GM10248 (cell line): ENCODE results near the gene CSF1R.

Experiments
- CTCF ChIA-PET: fragments of 300-600 bp; sonication (Branson Sonifier 250); formaldehyde crosslinking; extraction: SDS; loops from one replicate; lab custom pipeline; 2021; ENCODE audit warnings: antibody characterized with exemption; lab: Yijun Ruan, JAX
- POLR2A ChIA-PET: fragments of 350-650 bp; sonication (Branson Sonifier 250); formaldehyde crosslinking; extraction: SDS; loops from one replicate; lab custom pipeline; 2020; ENCODE audit warnings: antibody characterized with exemption; lab: Yijun Ruan, JAX
- DNase-seq: peaks from one replicate; pipeline ENCODE4 v3.0.0; 2012; ENCODE audit errors: extremely low spot score
- CTCF ChIP-seq: IDR thresholded peaks from 2 replicates; pipeline ENCODE4 v1.5.1; 2012; ENCODE audit warnings: mild to moderate bottlenecking, low read depth; ENCODE audit errors: extremely low read depth, missing control alignments, control extremely low read depth

The CSF1R gene

GRCh38 chr5:150069672-150070627 is 16.4 kb downstream of the CSF1R start:
- no peak for DNase-seq
- no peak for TF ChIP-seq CTCF
- CTCF ChIA-PET = interaction anchor here (1.8 kb wide), 1 partner anchor 12 kb away, joined by 5 read pairs; no protein-coding TSS in a partner anchor
- POLR2A ChIA-PET = no interaction called here

- DNase-seq = no peak
- ChIA-PET POLR2A (no interaction called here), CTCF (interaction anchor here (1.8 kb wide), 1 partner anchor 13 kb away, joined by 5 read pairs; no protein-coding TSS in a partner anchor)
- TF ChIP-seq CTCF = no peak
These were observed 17.3 kb downstream of the CSF1R start for GRCh38 chr5:150068961-150069645.

- no peak for DNase-seq
- ChIA-PET POLR2A (no interaction called here), CTCF (interaction anchor here (1.2 to 1.8 kb wide), 3 partner anchors 9 to 33 kb away, joined by 3 to 5 read pairs (median 3); no protein-coding TSS in a partner anchor)
- TF ChIP-seq CTCF = no peak
These were observed 17.9 kb downstream of the CSF1R start for GRCh38 chr5:150068472-150068871.

- POLR2A ChIA-PET = no interaction called here
- DNase-seq = no peak
- TF ChIP-seq CTCF = no peak
- CTCF ChIA-PET = interaction anchor here (1.2 to 1.8 kb wide), 4 partner anchors 10 to 41 kb away, joined by 3 to 5 read pairs (median 3); no protein-coding TSS in a partner anchor
These were observed 18.3 kb downstream of the CSF1R start for GRCh38 chr5:150068071-150068470.

- ChIA-PET CTCF (interaction anchor here (1.2 to 1.4 kb wide), 3 partner anchors 10 to 41 kb away, joined by 3 read pairs; no protein-coding TSS in a partner anchor), POLR2A (no interaction called here)
- TF ChIP-seq CTCF = no peak
These were observed 18.9 kb downstream of the CSF1R start for GRCh38 chr5:150067405-150067960.

GRCh38 chr5:150066901-150067396 is 19.4 kb downstream of the CSF1R start:
- CTCF ChIA-PET = interaction anchor here (1.2 to 1.4 kb wide), 3 partner anchors 11 to 42 kb away, joined by 3 read pairs; no protein-coding TSS in a partner anchor
- TF ChIP-seq CTCF = no peak
- POLR2A ChIA-PET = no interaction called here
- no peak for DNase-seq

More at GRCh38 chr5:150067405-150067960, 18.9 kb downstream of the CSF1R start:
- DNase-seq = no peak
